CD8-positive, alpha-beta memory T cell (primary cell): Measurements from ENCODE around the gene HIF3A. TPM values are rescaled to one million over a fixed set of nuclear protein-coding genes. Genes with fewer than 3 reads are reported as not detected.
A peak's percentile ranks its signal among the peaks of the same experiment; 100 is the strongest.

ENCODE experiments used
- CTCF ChIA-PET: fragments of 350-600 bp; sonication (Branson Sonifier 250); formaldehyde crosslinking; loops from one replicate; lab custom pipeline; 2021; ENCODE audit warnings: antibody characterized with exemption; lab: Charles Lee
- POLR2A ChIA-PET: fragments of 350-600 bp; sonication (Branson Sonifier 250); formaldehyde crosslinking; loops from one replicate; lab custom pipeline; 2021; ENCODE audit warnings: antibody characterized with exemption; lab: Charles Lee
- DNase-seq, 5 donors: peaks; one replicate each; pipeline versions ENCODE4 v3.0.0 to v3.0.0-alpha.2; 2020 to 2022; ENCODE audit warnings: mixed read lengths in 1 of 5
- H3K27ac ChIP-seq: one replicate; pipeline ENCODE4 v1.7.0; 2013; ENCODE audit warnings: low read depth, mild to moderate bottlenecking, low read length, moderate library complexity
- H3K27me3 ChIP-seq: 2 replicates; pipeline ENCODE4 v1.7.0; 2013; ENCODE audit warnings: low read length, mild to moderate bottlenecking; ENCODE audit not compliant: insufficient read depth, poor library complexity, severe bottlenecking
- H3K36me3 ChIP-seq: 2 replicates; pipeline ENCODE4 v1.7.0; 2013; ENCODE audit warnings: mild to moderate bottlenecking, low read length, moderate library complexity; ENCODE audit not compliant: insufficient read depth
- H3K4me1 ChIP-seq: 2 replicates; pipeline ENCODE4 v1.7.0; 2013; ENCODE audit warnings: mild to moderate bottlenecking, low read length, moderate library complexity; ENCODE audit not compliant: insufficient read depth
- H3K4me3 ChIP-seq: 2 replicates; pipeline ENCODE4 v1.7.0; 2013; ENCODE audit warnings: mild to moderate bottlenecking, low read length
- H3K9me3 ChIP-seq: 2 replicates; pipeline ENCODE4 v1.7.0; 2013; ENCODE audit warnings: mild to moderate bottlenecking, low read length
- H3K27ac Mint-ChIP-seq, 8 donors: one replicate each; pipeline ENCODE4 v1.8.0; 2020 to 2021; ENCODE audit warnings: mixed read lengths in 8 of 8, mild to moderate bottlenecking in 6 of 8, inconsistent platforms in 3 of 8, moderate library complexity in 3 of 8
- H3K27me3 Mint-ChIP-seq, 2 donors: one replicate each; pipeline ENCODE4 v1.8.0; 2020 to 2021; ENCODE audit warnings: mixed read lengths in 2 of 2, mild to moderate bottlenecking in 1 of 2, moderate library complexity in 1 of 2
- H3K36me3 Mint-ChIP-seq, 3 donors: one replicate each; pipeline ENCODE4 v1.8.0; 2020 to 2021; ENCODE audit warnings: mixed read lengths in 3 of 3, inconsistent platforms in 1 of 3, mild to moderate bottlenecking in 1 of 3
- H3K4me1 Mint-ChIP-seq, 3 donors: one replicate each; pipeline ENCODE4 v1.8.0; 2020 to 2021; ENCODE audit warnings: mixed read lengths in 3 of 3, inconsistent platforms in 1 of 3, mild to moderate bottlenecking in 1 of 3
- H3K4me3 Mint-ChIP-seq, 7 donors: one replicate each; pipeline ENCODE4 v1.8.0; 2020 to 2021; ENCODE audit warnings: mixed read lengths in 7 of 7, mild to moderate bottlenecking in 6 of 7, moderate library complexity in 4 of 7, inconsistent platforms in 2 of 7
- H3K9me3 Mint-ChIP-seq, 5 donors: one replicate each; pipeline ENCODE4 v1.8.0; 2020 to 2022; ENCODE audit warnings: mixed read lengths in 5 of 5, mild to moderate bottlenecking in 3 of 5, moderate library complexity in 2 of 5, inconsistent platforms in 1 of 5
- polyA plus RNA-seq: library from polyadenylated mRNA; unstranded; fragments of 300-500 nt; fragmentation: Illumina TruSeq; gene quantifications from one replicate; pipeline ENCODE4 v1.2.3, GENCODE V29; 2021
- total RNA-seq, 2 experiments: library from RNA; stranded (reverse); gene quantifications; one replicate each; pipeline ENCODE4 v1.2.3, GENCODE V29; 2021

The HIF3A gene
- total and polyA plus RNA-seq, 3 experiments from 2014 or later = not detected

GRCh38 chr19:46355234-46356148 is 58.6 kb downstream of the HIF3A start:
- Mint-ChIP-seq H3K36me3 (peaks cover 0 to 54% (median 3%) of the 10 kb centered on the region in 3 donors), H3K9me3 (no peaks in the 10 kb centered on the region), H3K27me3 (no peaks in the 10 kb centered on the region), H3K27ac (peak overlapping the region in 6 of 8 donors; percentile 11 to 88 (median 68)), H3K4me3 (no peak overlapping the region), H3K4me1 (peaks cover 43 to 82% (median 58%) of the 10 kb centered on the region in 3 donors)
- CTCF ChIA-PET = no interaction called here
- Histone ChIP-seq H3K27me3 (no peaks in the 10 kb centered on the region), H3K9me3 (no peaks in the 10 kb centered on the region), H3K4me3 (no peak overlapping the region), H3K4me1 (peaks cover 19% of the 10 kb centered on the region), H3K36me3 (peaks cover 19% of the 10 kb centered on the region), H3K27ac (no peak overlapping the region)
- no peak for DNase-seq
- POLR2A ChIA-PET = no interaction called here

GRCh38 chr19:46356149-46357055 is 59.6 kb downstream of the HIF3A start:
- POLR2A ChIA-PET = no interaction called here
- Histone ChIP-seq H3K27me3 (no peaks in the 10 kb centered on the region), H3K4me1 (peaks cover 16% of the 10 kb centered on the region), H3K36me3 (peaks cover 19% of the 10 kb centered on the region), H3K9me3 (no peaks in the 10 kb centered on the region), H3K4me3 (no peak overlapping the region), H3K27ac (no peak overlapping the region)
- CTCF ChIA-PET = no interaction called here
- no peak overlapping the region for H3K4me3 Mint-ChIP-seq
- peaks cover 0 to 1% of the 10 kb centered on the region in 2 donors for H3K27me3 Mint-ChIP-seq
- H3K36me3 Mint-ChIP-seq = peaks cover 0 to 58% (median 3%) of the 10 kb centered on the region in 3 donors
- H3K27ac Mint-ChIP-seq = peak overlapping the region in 2 of 8 donors; percentile 17 to 64
- peaks cover 39 to 79% (median 52%) of the 10 kb centered on the region in 3 donors for H3K4me1 Mint-ChIP-seq
- no peaks in the 10 kb centered on the region for H3K9me3 Mint-ChIP-seq
- no peak for DNase-seq

GRCh38 chr19:46357846-46358583 is 61.2 kb downstream of the HIF3A start:
- peaks cover 37 to 74% (median 47%) of the 10 kb centered on the region in 3 donors for H3K4me1 Mint-ChIP-seq
- DNase-seq = no peak
- Histone ChIP-seq H3K27me3 (no peaks in the 10 kb centered on the region), H3K4me3 (no peak overlapping the region), H3K4me1 (peaks cover 12% of the 10 kb centered on the region), H3K27ac (no peak overlapping the region), H3K9me3 (no peaks in the 10 kb centered on the region), H3K36me3 (peaks cover 19% of the 10 kb centered on the region)
- no peak overlapping the region for H3K4me3 Mint-ChIP-seq
- peak overlapping the region in 2 of 8 donors; percentile 32 to 45 for H3K27ac Mint-ChIP-seq
- ChIA-PET POLR2A (no interaction called here), CTCF (no interaction called here)
- peaks cover 0 to 56% (median 5%) of the 10 kb centered on the region in 3 donors for H3K36me3 Mint-ChIP-seq
- peaks cover 0 to 1% of the 10 kb centered on the region in 2 donors for H3K27me3 Mint-ChIP-seq
- no peaks in the 10 kb centered on the region for H3K9me3 Mint-ChIP-seq

- POLR2A ChIA-PET = no interaction called here
- DNase-seq = peak in 2 of 5 donors; percentile 43 to 71
Observed at GRCh38 chr19:46361915-46362314, 65.1 kb downstream of the HIF3A start.

GRCh38 chr19:46364359-46364758 is 67.5 kb downstream of the HIF3A start:
- H3K27me3 Mint-ChIP-seq = peaks cover 0 to 1% of the 10 kb centered on the region in 2 donors
- no peak overlapping the region for H3K27ac ChIP-seq

More at GRCh38 chr19:46361915-46362314, 65.1 kb downstream of the HIF3A start:
- peaks cover 0 to 1% of the 10 kb centered on the region in 2 donors for H3K27me3 Mint-ChIP-seq
- peaks cover 12% of the 10 kb centered on the region for H3K4me1 ChIP-seq
- CTCF ChIA-PET = interaction anchor here (0.6 to 1.8 kb wide), 2 partner anchors 15 to 81 kb away, joined by 3 to 4 read pairs; partner anchors contain the start of gene PPP5C
- H3K4me3 ChIP-seq = no peak overlapping the region
- H3K36me3 ChIP-seq = peaks cover 6% of the 10 kb centered on the region
- peak overlapping the region in 4 of 8 donors; percentile 0 to 44 (median 10) for H3K27ac Mint-ChIP-seq
- H3K27ac ChIP-seq = no peak overlapping the region
- peaks cover 6 to 46% (median 13%) of the 10 kb centered on the region in 3 donors for H3K36me3 Mint-ChIP-seq
- H3K27me3 ChIP-seq = no peaks in the 10 kb centered on the region
- H3K9me3 Mint-ChIP-seq = no peaks in the 10 kb centered on the region
- H3K9me3 ChIP-seq = no peaks in the 10 kb centered on the region
- peak overlapping the region; percentile 67 to 84 (median 76) for H3K4me3 Mint-ChIP-seq
- H3K4me1 Mint-ChIP-seq = peaks cover 51 to 74% (median 61%) of the 10 kb centered on the region in 3 donors

GRCh38 chr19:46365561-46365960 is 68.7 kb downstream of the HIF3A start:
- no peak overlapping the region for H3K4me3 ChIP-seq
- CTCF ChIA-PET = no interaction called here
- Mint-ChIP-seq H3K27ac (no peak overlapping the region), H3K4me1 (peaks cover 38 to 51% (median 44%) of the 10 kb centered on the region in 3 donors), H3K36me3 (peaks cover 6 to 46% (median 10%) of the 10 kb centered on the region in 3 donors), H3K9me3 (no peaks in the 10 kb centered on the region), H3K4me3 (no peak overlapping the region), H3K27me3 (peaks cover 0 to 1% of the 10 kb centered on the region in 2 donors)
- no peak overlapping the region for H3K27ac ChIP-seq
- POLR2A ChIA-PET = no interaction called here
- DNase-seq = no peak
- peaks cover 9% of the 10 kb centered on the region for H3K4me1 ChIP-seq
- H3K36me3 ChIP-seq = peaks cover 8% of the 10 kb centered on the region
- H3K27me3 ChIP-seq = no peaks in the 10 kb centered on the region
- H3K9me3 ChIP-seq = no peaks in the 10 kb centered on the region

More at GRCh38 chr19:46364359-46364758, 67.5 kb downstream of the HIF3A start:
- no peak for DNase-seq
- CTCF ChIA-PET = no interaction called here
- Mint-ChIP-seq H3K9me3 (no peaks in the 10 kb centered on the region), H3K27ac (peak overlapping the region in 1 of 8 donors; percentile 1), H3K36me3 (peaks cover 6 to 49% (median 10%) of the 10 kb centered on the region in 3 donors), H3K4me3 (no peak overlapping the region), H3K4me1 (peaks cover 40 to 60% (median 47%) of the 10 kb centered on the region in 3 donors)
- peaks cover 12% of the 10 kb centered on the region for H3K4me1 ChIP-seq
- POLR2A ChIA-PET = no interaction called here
- H3K9me3 ChIP-seq = no peaks in the 10 kb centered on the region
- H3K4me3 ChIP-seq = no peak overlapping the region
- no peaks in the 10 kb centered on the region for H3K27me3 ChIP-seq
- H3K36me3 ChIP-seq = peaks cover 8% of the 10 kb centered on the region

GRCh38 chr19:46366620-46367292 is 69.9 kb downstream of the HIF3A start:
- Mint-ChIP-seq H3K4me1 (peaks cover 40 to 53% (median 46%) of the 10 kb centered on the region in 3 donors), H3K9me3 (no peaks in the 10 kb centered on the region), H3K36me3 (peaks cover 6 to 48% (median 10%) of the 10 kb centered on the region in 3 donors), H3K27me3 (no peaks in the 10 kb centered on the region), H3K4me3 (no peak overlapping the region), H3K27ac (peak overlapping the region in 1 of 8 donors; percentile 78)
- ChIA-PET CTCF (no interaction called here), POLR2A (no interaction called here)
- Histone ChIP-seq H3K4me1 (peaks cover 8% of the 10 kb centered on the region), H3K27ac (no peak overlapping the region), H3K9me3 (no peaks in the 10 kb centered on the region), H3K36me3 (peaks cover 8% of the 10 kb centered on the region), H3K4me3 (no peak overlapping the region), H3K27me3 (no peaks in the 10 kb centered on the region)
- DNase-seq = no peak
